Mucosa of stomach (tissue), 1 donor: Measurements from ENCODE around the gene IFNA5.

Experiments
- H3K27me3 ChIP-seq: one replicate; pipeline ENCODE4 v1.7.0; 2013; ENCODE audit warnings: mild to moderate bottlenecking, low read length; ENCODE audit not compliant: control insufficient read depth, insufficient read depth
- H3K36me3 ChIP-seq: one replicate; pipeline ENCODE4 v1.7.0; 2013; ENCODE audit warnings: low read length; ENCODE audit not compliant: control insufficient read depth, insufficient read depth
- H3K4me1 ChIP-seq: one replicate; pipeline ENCODE4 v1.7.0; 2013; ENCODE audit warnings: mild to moderate bottlenecking, low read length; ENCODE audit not compliant: control insufficient read depth, insufficient read depth
- H3K4me3 ChIP-seq: one replicate; pipeline ENCODE4 v1.7.0; 2013; ENCODE audit warnings: low read length
- H3K9ac ChIP-seq: one replicate; pipeline ENCODE4 v1.7.0; 2013; ENCODE audit warnings: mild to moderate bottlenecking, low read length, moderate library complexity
- H3K9me3 ChIP-seq: one replicate; pipeline ENCODE4 v1.7.0; 2013; ENCODE audit warnings: mild to moderate bottlenecking, low read length, moderate library complexity; ENCODE audit not compliant: control insufficient read depth
- donor health status: Pancreatic carcinoma.

Gene IFNA5

GRCh38 chr9:21305213-21305612 lies at the start of gene IFNA5:
IFNA5 (minus strand) TSS chr9:21305313; CDS start chr9:21305256, 57 bp downstream.
- Histone ChIP-seq H3K36me3 (no peaks in the 10 kb centered on the region), H3K9ac (no peak within 1 kb of the TSS), H3K27me3 (no peaks in the 10 kb centered on the region), H3K4me1 (no peaks in the 10 kb centered on the region), H3K9me3 (no peaks in the 10 kb centered on the region), H3K4me3 (no peak within 1 kb of the TSS)

GRCh38 chr9:21350787-21351186 lies 45.7 kb upstream of the IFNA5 start, which contains the start of gene IFNA6:
IFNA6 (minus strand) TSS chr9:21350887; CDS start chr9:21350887, 0 bp downstream.
- no peaks in the 10 kb centered on the region for H3K27me3 ChIP-seq
- no peak within 1 kb of the TSS for H3K9ac ChIP-seq
- no peak within 1 kb of the TSS for H3K4me3 ChIP-seq
- H3K9me3 ChIP-seq: no peaks in the 10 kb centered on the region
- H3K36me3 ChIP-seq: no peaks in the 10 kb centered on the region
- H3K4me1 ChIP-seq: no peaks in the 10 kb centered on the region

GRCh38 chr9:21348430-21348970 lies 43.4 kb upstream of the IFNA5 start:
- Histone ChIP-seq H3K4me3 (no peak overlapping the region), H3K36me3 (no peaks in the 10 kb centered on the region), H3K27me3 (no peaks in the 10 kb centered on the region), H3K9ac (no peak overlapping the region), H3K9me3 (no peaks in the 10 kb centered on the region), H3K4me1 (no peaks in the 10 kb centered on the region)

GRCh38 chr9:21340735-21341134 lies 35.6 kb upstream of the IFNA5 start:
- Histone ChIP-seq H3K9me3 (no peaks in the 10 kb centered on the region), H3K4me1 (no peaks in the 10 kb centered on the region), H3K4me3 (no peak overlapping the region), H3K36me3 (no peaks in the 10 kb centered on the region), H3K9ac (no peak overlapping the region), H3K27me3 (no peaks in the 10 kb centered on the region)

- Histone ChIP-seq H3K9me3 (no peaks in the 10 kb centered on the region), H3K4me3 (no peak overlapping the region), H3K36me3 (no peaks in the 10 kb centered on the region), H3K9ac (no peak overlapping the region), H3K27me3 (no peaks in the 10 kb centered on the region), H3K4me1 (peaks cover 22% of the 10 kb centered on the region)
Observed at GRCh38 chr9:21336457-21336856, 31.3 kb upstream of the IFNA5 start.

GRCh38 chr9:21334701-21335632 lies 29.9 kb upstream of the IFNA5 start, which contains the start of gene KLHL9:
KLHL9 (minus strand) TSS chr9:21335404; CDS start chr9:21334859, 545 bp downstream.
- H3K4me1 ChIP-seq: peaks cover 30% of the 10 kb centered on the region
- peak within 1 kb of the TSS; percentile 87 for H3K4me3 ChIP-seq

GRCh38 chr9:21333226-21333625 lies 28.1 kb upstream of the IFNA5 start:
- Histone ChIP-seq H3K4me3 (no peak overlapping the region), H3K9ac (no peak overlapping the region), H3K9me3 (no peaks in the 10 kb centered on the region), H3K4me1 (peaks cover 32% of the 10 kb centered on the region), H3K36me3 (no peaks in the 10 kb centered on the region), H3K27me3 (no peaks in the 10 kb centered on the region)

More at GRCh38 chr9:21334701-21335632, 29.9 kb upstream of the IFNA5 start, which contains the start of gene KLHL9:
- Histone ChIP-seq H3K27me3 (no peaks in the 10 kb centered on the region), H3K9me3 (no peaks in the 10 kb centered on the region), H3K9ac (peak within 1 kb of the TSS; percentile 99), H3K36me3 (no peaks in the 10 kb centered on the region)

GRCh38 chr9:21331676-21332402 lies 26.7 kb upstream of the IFNA5 start:
- Histone ChIP-seq H3K9me3 (no peaks in the 10 kb centered on the region), H3K4me3 (no peak overlapping the region), H3K4me1 (peaks cover 32% of the 10 kb centered on the region)

GRCh38 chr9:21326526-21327139 lies 21.5 kb upstream of the IFNA5 start:
- Histone ChIP-seq H3K9me3 (no peaks in the 10 kb centered on the region), H3K4me3 (no peak overlapping the region), H3K4me1 (peaks cover 12% of the 10 kb centered on the region), H3K36me3 (no peaks in the 10 kb centered on the region), H3K27me3 (no peaks in the 10 kb centered on the region), H3K9ac (no peak overlapping the region)

More at GRCh38 chr9:21331676-21332402, 26.7 kb upstream of the IFNA5 start:
- H3K9ac ChIP-seq: peak overlapping the region; percentile 42
- no peaks in the 10 kb centered on the region for H3K36me3 ChIP-seq
- no peaks in the 10 kb centered on the region for H3K27me3 ChIP-seq

- no peaks in the 10 kb centered on the region for H3K36me3 ChIP-seq
- no peak overlapping the region for H3K9ac ChIP-seq
- no peaks in the 10 kb centered on the region for H3K4me1 ChIP-seq
- H3K27me3 ChIP-seq: no peaks in the 10 kb centered on the region
- no peaks in the 10 kb centered on the region for H3K9me3 ChIP-seq
- H3K4me3 ChIP-seq: no peak overlapping the region
Observed at GRCh38 chr9:21324047-21324446, 18.9 kb upstream of the IFNA5 start.

GRCh38 chr9:21322911-21323461 lies 17.9 kb upstream of the IFNA5 start:
- Histone ChIP-seq H3K9me3 (no peaks in the 10 kb centered on the region), H3K36me3 (no peaks in the 10 kb centered on the region), H3K4me1 (no peaks in the 10 kb centered on the region)

More at GRCh38 chr9:21322911-21323461, 17.9 kb upstream of the IFNA5 start:
- no peak overlapping the region for H3K9ac ChIP-seq
- H3K4me3 ChIP-seq: no peak overlapping the region
- H3K27me3 ChIP-seq: no peaks in the 10 kb centered on the region
